HG03097 (cell line): ENCODE results near the gene RPTOR.

Source experiments
- ATAC-seq: cut with Tn5 transposase; IDR thresholded peaks from one replicate; pipeline ENCODE4 v1.9.1; 2021; ENCODE audit not compliant: unreplicated experiment, low FRiP score

Gene RPTOR

GRCh38 chr17:80946449-80946848 lies 401.8 kb downstream of the RPTOR start:
- ATAC-seq, result no peak

GRCh38 chr17:80947200-80947940 lies 402.7 kb downstream of the RPTOR start:
- ATAC-seq, result no peak

DNA sequence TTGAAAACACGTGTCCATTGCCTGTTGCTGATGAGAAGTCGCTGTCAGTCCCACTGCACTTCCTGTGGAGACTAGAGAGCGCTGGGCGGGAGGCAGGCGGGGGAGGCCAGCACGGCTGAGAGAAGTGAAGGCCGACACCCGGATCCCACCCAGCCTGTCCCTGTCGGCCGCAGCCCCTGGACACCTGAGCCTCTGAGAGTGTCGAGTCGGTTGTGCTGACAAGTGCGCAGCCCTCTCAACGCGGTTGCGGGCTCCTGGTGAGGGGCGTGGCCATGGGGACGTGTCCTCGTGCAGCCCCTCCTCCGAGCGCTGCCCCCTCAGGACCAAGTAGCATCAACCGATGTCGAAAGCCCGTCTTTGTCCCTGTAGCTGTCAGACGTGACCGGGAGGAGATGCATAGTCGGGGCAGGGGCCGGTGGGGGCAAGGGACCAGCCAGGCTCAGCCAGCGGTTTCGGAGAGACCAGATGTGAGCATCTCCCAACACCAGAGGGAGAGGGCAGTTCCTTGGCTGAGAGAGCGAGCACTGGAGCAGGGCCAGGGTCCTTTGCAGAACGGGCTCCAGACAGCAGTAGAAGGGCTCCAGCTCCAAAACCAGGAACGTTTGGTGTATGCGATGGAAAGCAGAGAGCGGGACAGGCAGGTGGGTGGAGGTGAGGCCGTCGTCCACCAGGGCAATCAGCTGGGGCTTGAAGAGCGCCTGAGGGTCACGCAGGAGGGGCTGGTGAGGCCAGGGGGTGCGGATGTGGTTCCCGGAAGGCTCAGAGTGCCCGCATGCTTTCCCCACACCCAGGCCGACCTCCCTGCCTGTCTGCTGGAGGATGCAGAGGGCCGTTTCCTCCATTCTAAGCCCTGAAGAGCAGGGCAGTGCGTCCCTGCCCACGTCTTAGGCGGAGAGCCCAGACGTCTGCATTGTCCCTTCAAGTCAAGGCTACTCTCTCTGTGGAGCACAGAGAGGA lies 403.7 kb downstream of the RPTOR start:
- no peak for ATAC-seq

DNA sequence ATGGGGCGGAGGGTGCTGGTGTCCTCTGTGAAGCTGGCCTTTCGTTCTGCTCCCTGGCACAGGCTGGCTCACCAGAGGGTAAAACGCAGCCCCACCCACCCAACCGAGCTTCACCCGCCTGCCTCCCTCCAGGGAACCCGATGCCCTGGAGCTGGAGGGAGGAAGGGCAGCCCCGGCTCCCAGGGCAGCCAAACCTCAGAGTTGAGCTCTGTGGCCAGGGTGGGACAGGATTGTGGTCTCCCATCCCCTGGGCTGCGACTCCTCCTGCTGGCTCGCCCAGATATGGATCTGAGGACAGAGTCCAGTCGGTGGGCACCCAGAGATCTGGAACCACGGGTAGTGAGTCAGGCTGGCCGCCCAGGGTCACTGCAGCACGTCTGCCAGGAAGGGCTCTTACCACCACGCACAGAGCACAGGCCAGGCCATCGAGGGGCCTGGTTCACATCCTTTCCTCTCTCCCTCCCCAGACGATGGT lies 404.4 kb downstream of the RPTOR start:
- no peak for ATAC-seq

GRCh38 chr17:80949451-80950421 lies 405.1 kb downstream of the RPTOR start:
- no peak for ATAC-seq

DNA sequence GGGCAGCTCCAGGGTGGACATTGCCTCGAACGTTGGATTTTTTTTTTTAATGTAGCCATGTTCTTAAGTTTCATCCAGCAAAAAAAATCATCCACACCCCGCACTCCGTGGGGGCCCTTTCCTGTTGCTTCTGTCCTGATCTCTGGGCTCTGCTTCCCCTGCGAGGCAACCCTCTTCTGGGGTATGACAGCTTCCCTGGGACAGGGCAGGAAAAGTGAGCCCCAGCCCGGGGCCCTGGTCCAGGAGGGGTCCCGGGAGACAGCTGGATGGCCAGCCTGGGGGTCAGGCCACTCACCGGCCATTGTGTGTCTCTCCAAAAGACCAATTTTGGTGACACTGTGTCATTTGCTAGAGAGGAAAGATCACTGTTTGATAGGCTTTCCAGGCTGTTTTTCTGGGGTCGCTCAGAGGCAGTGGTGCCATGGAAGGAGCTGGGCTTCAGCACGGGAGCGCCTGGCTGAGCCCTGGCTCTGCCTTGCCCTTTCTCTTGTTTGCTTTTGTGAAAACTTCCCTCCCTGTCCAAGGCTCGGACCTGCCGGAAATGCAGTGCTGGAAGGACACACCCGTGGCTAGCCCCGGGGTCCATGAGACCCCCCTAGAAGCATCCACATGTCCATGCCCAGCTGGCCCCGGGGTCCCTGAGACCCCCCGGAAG lies 406.0 kb downstream of the RPTOR start:
- ATAC-seq, result no peak

DNA sequence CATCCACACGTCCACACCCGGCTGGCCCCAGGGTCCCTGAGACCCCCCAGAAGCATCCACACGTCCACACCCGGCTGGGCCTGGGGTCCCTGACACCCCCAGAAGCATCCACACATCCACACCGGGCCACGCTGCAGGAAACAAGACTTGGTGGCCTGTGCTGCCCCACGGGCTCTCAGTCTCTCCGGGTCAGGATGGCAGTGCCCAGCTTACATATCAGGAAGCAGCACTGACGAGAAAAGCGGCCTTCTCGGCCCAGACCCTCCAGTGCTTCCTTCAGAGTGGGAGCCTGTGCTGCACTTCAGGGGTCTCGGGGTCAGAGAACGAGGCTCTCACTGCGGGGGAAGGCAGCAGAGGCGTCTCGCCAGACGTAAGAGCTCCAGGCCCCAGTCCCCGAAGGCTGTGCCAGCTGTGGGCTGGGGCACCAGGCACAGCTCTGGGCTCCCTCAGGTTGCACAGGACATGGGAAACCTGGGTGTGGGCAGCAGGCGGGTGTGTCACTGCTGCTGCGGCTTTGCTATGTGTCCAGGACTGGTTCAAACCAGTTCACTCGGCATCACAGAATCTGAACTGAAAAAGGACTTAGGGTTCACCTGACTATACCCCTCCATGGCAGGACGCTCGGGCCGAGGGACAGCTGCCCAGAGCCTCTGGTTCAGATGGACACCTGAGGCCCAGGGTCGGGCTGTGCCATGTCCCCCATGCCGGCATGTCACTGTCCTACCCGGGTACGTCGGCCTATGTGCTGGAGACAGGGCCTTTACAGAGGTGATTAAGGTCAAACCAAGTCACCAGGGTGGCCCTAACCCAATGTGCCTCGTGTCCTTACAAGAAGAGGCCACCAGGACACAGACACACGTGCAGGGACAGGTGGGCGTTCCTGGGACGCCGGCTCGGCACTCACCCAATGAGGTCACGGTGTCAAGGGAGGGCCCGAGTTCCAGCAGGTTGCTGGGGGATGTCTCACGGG lies 406.8 kb downstream of the RPTOR start:
- no peak for ATAC-seq

DNA sequence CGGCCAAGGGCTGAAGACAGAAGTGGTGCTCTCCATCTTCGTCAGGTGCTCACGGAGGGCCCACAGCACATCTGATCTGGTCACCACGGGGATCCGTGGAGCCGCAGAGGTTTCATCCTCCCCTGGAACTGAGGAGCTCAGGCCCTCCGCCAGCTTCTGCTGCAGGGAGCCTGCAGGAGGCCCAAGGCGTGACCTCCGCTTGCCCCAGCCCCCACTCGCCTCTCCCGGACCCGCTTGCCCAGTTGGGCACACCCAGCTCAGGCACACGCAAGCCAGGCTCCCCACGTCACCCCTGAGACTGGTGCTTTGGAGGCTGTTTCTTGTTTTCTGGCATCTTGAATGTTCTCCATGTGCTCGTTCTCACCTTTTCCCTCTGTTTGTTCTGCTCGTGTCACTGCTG lies 407.7 kb downstream of the RPTOR start:
- ATAC-seq, result no peak

DNA sequence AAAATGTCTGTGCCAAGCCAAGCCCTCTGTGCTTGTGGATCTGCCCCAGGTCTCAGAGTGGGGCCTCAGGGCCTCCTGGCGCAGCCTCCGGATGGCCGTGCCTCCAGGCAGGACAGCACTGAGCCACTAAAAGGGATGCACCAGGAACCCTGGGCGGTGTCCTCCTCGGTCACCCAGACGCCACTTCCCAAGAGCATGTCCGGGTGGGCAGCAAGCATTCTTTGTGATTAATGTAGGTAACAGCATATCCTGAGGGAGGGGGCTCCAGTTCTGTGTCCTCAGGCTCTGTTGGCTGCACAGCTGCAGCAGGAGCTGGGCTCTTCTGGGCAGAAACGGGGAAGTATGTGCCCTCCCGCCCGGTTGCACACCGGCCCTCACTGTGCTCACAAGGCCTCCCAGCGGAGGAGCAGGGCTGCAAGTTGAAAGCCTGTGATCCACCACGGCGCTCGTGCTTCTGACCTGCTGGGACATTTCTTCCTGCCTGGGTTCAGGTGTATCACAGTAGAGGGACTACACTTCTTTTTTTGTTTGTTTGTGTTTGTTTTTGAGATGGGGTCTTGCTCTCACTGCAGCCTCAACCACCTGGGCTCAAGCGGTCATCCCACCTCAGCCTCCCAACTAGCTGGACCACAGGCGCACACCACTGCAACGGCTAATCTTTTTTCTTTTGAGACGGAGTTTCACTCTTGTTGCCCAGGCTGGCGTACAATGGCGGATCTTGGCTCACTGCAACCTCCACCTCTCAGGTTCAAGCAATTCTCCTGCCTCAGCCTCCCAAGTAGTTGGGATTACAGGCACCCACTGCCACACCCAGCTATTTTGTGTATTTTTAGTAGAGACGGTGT lies 409.1 kb downstream of the RPTOR start:
- ATAC-seq, result no peak

GRCh38 chr17:80955078-80955477 lies 410.4 kb downstream of the RPTOR start:
- ATAC-seq, result no peak

GRCh38 chr17:80955671-80956280 lies 411.1 kb downstream of the RPTOR start:
- no peak for ATAC-seq

- no peak for ATAC-seq
These were observed 411.9 kb downstream of the RPTOR start for GRCh38 chr17:80956321-80957190.

DNA sequence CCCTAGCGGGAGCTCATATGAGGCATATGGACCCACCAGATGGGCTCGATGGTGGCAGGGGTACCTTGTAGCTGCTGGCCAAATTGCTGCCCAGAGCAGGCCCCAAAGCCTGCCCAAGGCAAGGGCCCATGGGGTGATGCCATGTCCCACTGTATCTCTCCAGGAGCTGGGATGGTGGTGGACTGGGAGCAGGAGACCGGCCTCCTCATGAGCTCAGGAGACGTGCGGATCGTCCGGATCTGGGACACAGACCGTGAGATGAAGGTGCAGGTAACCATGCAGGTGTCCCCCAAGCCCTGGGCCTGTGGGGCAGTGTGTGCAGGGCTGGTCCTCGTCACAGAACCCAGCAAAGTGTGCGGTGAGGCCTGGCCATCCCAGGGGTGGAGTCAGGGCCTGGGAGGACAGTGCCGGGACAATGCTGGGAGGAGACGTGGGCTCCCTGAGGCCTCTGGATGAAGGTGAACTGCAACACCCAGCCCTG lies 412.9 kb downstream of the RPTOR start:
- ATAC-seq, result no peak

DNA sequence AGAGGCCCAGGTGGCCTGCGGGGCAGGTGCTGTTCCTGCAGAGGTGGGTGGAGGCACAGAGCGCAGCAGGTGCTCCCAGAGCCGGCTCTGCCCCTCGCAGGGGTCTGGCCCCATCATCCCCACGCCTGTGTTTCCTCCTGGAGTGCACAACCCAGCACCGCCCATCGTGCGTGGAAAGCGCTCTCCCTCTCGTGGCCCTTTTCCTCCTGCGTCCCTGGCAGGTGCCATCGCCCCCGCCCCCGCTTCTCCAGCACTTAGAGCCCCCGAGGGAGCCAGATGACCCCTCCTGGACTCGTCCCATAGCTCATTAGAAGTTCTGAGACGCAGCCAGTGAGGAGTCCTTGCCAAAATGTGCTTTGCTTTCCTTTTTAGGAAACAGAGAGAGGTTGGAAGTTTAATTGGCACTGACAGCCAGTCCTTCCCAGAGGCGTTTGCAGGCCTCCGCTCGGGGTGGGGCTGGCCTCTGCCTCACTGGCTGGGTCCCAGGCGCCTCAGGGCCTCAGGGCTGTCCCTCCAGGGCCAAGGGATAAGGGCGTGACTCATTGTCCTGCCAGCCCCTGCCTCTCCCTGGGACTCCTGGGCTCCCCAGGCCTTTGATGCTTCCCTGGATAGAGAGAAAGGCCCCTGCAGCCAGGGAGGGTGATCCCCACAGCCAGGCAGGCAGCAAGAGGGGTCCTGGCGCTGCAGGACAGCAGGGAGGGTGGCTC lies 414.8 kb downstream of the RPTOR start:
- no peak for ATAC-seq

DNA sequence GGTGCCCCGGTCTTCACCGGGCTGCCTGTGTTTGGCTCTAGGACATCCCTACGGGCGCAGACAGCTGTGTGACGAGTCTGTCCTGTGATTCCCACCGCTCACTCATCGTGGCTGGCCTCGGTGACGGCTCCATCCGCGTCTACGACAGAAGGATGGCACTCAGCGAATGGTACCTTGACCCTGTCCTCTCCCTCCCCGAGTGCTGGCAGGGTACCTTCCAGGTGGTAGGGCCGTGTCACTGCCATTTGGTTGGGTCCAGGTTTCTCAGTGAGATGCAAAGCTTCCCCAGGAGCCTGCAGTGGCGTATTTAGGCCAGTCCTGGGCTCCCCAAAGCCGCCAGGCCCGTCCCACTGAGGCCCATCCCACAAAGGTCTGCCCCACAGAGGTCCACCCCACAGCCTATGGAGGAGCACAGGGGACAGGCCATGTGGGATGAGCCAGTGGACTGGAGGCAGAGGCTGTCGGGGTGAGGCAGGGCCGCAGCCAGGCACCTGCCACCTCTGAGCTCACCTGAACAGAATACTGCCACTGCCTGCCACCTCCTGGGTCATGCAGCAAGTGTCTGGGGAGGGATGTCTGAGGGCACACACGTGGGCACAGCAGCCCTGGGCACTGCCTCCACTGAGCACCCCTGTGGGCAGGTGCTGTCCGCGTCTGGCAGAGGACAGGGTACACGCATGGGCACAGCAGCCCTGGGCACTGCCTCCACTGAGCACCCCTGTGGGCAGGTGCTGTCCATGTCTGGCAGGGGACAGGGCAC lies 415.6 kb downstream of the RPTOR start:
- ATAC-seq, result no peak
